Activated CD4-positive, alpha-beta T cell treated with anti-CD3 and anti-CD28 coated beads, Interleukin-2, amount 50 U/mL, for 4 hours (primary cell): ENCODE measurements around the gene TASOR2.

Source experiments
- DNase-seq, 2 experiments: peaks; one replicate each; pipeline ENCODE4 v3.0.0-alpha.2; 2020

TASOR2 gene

GRCh38 chr10:5688587-5688986 is 3.9 kb downstream of the TASOR2 start:
- DNase-seq, result no peak

GRCh38 chr10:5691786-5692185 is 7.1 kb downstream of the TASOR2 start:
- DNase-seq, result no peak

- peak; percentile 39 to 56 for DNase-seq
Observed at GRCh38 chr10:5692461-5693358, 8.1 kb downstream of the TASOR2 start.

- DNase-seq, result no peak
Observed at GRCh38 chr10:5694573-5694972, 9.9 kb downstream of the TASOR2 start.

- DNase-seq, result no peak
Observed at GRCh38 chr10:5697342-5697741, 12.7 kb downstream of the TASOR2 start.

- DNase-seq, result no peak
Observed at GRCh38 chr10:5698062-5698461, 13.4 kb downstream of the TASOR2 start.

- DNase-seq, result no peak
Observed at GRCh38 chr10:5708356-5708755, 23.7 kb downstream of the TASOR2 start.

GRCh38 chr10:5709865-5710264 is 25.2 kb downstream of the TASOR2 start:
- DNase-seq, result no peak

GRCh38 chr10:5710859-5711258 is 26.2 kb downstream of the TASOR2 start:
- DNase-seq, result no peak

GRCh38 chr10:5711642-5712041 is 27.0 kb downstream of the TASOR2 start:
- no peak for DNase-seq

- no peak for DNase-seq
Observed at GRCh38 chr10:5719546-5719945, 34.9 kb downstream of the TASOR2 start.

- no peak for DNase-seq
Observed at GRCh38 chr10:5720182-5720581, 35.5 kb downstream of the TASOR2 start.

GRCh38 chr10:5723692-5724091 is 39.1 kb downstream of the TASOR2 start:
- no peak for DNase-seq

GRCh38 chr10:5730766-5731165 is 46.1 kb downstream of the TASOR2 start:
- DNase-seq, result no peak

- DNase-seq, result no peak
Observed at GRCh38 chr10:5731559-5731958, 46.9 kb downstream of the TASOR2 start.

- no peak for DNase-seq
Observed at GRCh38 chr10:5732141-5732540, 47.5 kb downstream of the TASOR2 start.
